GM21423 (cell line): ENCODE data around the gene P2RY2.

Experiments
- ATAC-seq: cut with Tn5 transposase; IDR thresholded peaks from one replicate; pipeline ENCODE4 v1.9.1; 2021; ENCODE audit warnings: mild to moderate bottlenecking, moderate library complexity; ENCODE audit not compliant: unreplicated experiment

P2RY2 gene

DNA sequence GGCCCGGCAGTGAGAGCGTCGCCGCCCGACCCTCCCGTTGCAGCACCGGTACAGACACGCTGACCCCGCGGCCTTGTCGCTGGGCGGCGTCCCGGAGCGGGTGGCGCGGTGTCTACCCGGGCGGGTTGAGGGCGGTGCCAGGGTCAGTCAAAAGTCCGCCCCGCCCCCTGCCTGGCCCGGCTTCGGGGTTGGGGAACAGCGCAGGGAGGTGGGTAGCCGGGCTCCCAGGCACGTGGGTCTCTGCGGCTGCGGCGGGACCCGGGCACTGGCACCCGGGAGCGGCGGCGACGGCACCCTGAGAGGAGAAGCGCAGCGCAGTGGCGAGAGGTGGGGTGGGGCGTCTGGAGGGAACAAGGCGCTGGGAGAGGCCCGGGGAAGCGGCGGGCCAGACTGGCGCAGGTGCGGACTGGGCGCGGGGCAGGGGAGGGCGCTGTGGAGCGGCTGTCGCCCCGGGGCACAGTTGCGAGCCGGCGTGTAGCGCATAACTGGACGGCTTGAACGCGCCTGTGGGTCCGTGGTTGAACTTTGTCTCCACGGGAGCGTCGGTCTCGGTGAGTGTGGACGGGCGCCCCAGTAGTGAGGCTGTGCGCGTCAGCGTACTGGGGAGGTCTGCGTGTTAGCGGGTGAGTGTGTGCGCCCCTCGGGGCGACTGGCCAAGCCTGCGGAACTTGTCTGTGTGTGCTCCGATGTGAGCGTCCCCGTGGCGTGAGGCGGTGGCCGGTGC lies at the start of gene P2RY2:
TSS of gene P2RY2 (plus strand) at position 176 of the 724 bp plus-strand sequence. CDS start 15,879 bp downstream, outside the sequence.
- no peak for ATAC-seq

DNA sequence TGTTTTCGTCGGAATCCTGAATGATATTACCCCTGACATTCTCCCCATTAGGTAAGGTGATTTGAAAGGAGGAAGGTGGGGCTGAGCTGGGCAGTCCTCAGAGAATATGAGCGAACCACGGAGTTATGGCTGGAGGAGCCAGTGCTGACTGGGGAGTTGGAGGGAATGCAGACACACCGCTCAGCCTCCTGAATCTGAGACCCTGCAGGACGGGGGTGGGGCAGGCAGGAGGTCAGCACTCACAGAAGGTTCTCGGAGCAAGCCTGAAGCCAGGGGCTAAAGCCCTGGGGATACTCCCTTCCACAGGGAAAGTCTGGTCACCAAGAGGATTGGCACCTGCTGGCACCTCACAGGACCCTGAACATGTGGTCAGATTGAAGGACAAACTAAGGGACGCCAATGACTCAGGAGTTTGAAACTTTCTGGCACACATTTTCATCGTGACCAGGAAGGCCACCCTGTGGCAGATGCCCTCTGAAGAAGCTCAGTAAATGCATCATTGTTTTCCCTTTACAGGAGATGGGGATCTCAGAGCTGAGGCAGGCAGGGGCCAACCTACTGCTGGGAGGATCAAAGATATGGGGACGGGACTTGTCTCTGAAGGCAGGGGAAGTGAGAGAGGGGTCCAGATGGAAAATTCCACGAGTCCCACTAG lies 49.0 kb upstream of the P2RY2 start:
- ATAC-seq = no peak

DNA sequence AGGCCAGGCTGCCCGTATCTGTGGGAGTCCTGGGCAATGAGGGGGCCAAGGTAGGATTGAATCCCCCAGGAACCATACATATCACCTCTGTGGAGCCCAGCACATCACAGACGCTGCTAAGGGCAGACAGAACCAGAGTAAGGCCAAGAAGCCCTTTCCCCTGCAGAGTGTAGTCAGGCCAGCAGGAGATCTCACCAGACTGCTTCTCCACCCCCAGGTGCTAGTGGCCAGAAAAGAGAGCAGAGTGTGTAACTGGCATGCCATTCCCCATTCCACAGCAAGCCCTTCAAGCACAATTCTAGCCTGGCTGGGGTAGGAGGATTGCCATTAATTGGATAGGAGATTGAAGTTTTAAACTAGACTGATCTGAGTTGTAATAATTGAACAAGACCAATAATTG lies 47.9 kb upstream of the P2RY2 start:
- ATAC-seq = no peak

DNA sequence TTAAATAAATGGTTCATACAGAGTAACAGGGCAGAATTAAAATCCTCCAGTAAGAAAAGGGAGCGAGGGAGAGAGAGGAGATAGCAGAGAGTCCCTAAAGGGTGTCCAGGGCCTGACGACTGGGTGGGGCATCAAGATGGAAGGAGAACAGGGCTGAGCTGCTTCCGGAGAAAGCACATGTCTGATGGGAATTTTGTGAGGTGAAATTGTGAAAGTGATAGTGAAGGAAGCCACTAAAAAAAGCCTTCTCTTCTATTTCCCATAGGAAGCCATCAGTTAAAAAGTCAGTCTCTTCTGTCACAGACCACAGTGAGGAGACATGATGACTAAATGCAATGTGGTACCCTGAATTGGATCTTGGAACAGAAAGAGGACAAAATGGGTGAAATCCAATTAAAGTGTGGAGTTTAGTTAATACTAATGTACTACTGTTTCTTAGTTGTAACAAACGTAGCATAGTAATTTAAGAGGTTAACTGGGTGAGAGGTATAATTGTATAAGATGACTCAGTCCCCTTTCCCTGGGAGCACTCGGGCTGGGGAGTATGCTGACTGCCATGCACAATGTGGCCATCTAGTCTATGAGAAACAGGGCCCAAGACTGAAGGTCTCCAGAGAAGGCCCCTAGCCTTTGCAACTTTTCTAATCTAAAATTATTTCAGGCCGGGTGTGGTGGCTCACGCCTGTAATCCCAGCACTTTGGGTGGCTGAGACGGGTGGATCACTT lies 46.5 kb upstream of the P2RY2 start:
- ATAC-seq = no peak

DNA sequence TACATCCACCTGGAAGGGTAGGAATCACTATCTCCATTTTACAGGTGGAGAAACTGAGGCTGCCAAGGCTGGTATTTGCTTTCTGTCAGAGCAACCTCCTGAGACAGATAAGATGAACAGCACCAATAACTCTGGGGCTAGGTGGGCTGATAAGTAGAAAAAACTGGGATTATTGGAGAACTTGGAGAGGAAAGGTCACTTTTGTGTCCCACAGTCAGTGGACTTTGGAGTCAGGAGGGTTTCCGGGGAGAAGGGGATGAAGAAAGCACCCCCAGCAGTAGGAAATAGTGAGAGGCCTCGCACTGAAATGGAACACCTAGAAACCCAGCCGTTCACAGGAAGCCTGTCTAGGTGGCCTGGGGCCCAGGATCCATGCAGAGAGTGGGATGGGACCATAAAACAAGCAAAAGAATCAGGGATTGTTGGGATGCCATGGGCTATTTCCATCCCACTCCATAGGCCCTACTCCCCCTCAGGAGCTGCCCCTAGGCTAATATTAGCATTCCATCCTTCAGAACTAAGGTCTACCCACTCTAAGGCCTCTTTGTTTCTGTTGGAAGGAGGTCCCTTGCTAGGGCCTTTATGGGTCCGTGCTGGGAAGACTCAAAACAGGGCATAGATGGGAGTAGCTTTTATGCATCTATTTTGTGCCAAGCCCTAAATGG lies 45.0 kb upstream of the P2RY2 start:
- no peak for ATAC-seq

DNA sequence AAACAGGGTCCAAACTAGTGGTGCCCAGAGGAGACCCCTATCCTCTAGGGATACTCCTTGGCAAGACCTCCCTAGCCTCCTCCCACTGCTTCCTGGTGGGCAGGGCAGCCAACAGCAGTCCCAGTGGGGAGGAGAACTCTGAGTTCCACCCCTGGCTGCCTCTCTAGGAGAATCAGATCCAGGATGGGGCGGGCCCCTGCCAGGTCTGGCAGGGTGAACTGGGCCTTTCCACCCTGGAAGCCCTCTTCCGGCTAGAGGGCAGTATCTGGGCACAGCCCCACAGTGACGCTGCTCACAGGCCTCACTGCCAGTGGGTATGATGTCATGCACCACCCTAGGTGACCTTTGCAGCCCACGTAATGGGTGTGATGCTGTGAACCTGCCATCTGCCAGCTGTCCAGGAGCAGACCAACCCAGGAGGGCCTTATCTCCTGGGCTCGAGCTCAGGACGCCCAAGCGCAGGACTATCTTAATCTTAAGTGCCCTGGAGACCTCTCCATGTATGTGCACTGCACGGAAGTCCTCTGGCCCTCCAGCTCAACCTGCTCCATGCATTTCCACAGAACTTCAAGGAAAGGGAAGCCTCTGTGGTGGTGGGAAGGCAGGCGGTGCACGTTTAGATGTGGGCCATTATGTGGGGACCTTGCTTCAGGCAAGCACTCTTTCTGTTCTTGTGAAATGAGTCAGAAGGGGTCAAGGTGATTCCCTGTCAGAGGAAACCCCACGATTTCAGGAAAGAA lies 44.2 kb upstream of the P2RY2 start:
- no peak for ATAC-seq

DNA sequence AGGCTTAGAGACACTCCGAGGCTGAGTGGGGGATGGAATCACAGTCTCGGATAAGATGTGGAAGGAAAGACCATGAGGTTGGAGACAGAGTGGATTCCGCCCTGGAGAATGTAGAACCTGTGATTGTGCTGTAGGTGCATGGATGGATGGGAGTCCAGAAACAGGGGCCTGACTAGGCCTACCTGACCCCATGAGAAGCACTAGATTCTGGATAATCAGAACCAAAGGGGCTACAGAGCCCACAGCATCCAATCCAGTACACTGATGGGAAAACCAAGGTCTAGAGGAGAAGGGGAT lies 43.6 kb upstream of the P2RY2 start:
- ATAC-seq = no peak

DNA sequence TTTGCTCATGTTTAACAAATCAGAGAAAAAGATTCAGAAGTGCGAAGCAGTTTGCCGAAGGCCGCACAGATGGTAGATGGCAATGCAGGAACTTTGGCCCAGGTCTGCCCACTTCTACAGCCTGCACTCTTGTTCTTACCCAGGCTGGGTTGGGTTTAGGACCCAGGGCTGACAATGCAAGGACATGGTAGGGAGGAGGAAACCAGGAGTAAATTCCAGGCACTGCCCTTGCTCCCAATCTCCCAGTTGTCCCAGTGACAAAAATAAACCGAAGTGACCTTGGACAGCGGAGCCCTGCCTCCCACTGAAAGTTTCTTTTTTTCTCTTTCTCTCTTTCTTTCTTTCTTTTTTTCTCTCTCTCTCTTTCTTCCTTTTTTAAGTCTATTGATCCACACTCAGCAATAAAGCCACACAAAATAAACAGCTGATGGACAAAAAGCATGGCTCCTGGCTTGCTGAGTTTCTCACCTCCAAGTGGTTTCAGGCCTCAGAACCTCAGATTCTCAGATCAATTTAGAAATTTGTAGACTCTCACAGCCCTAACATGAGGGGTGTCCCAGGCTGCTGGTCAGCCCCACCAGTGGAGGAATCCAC lies 42.4 kb upstream of the P2RY2 start:
- ATAC-seq = no peak

DNA sequence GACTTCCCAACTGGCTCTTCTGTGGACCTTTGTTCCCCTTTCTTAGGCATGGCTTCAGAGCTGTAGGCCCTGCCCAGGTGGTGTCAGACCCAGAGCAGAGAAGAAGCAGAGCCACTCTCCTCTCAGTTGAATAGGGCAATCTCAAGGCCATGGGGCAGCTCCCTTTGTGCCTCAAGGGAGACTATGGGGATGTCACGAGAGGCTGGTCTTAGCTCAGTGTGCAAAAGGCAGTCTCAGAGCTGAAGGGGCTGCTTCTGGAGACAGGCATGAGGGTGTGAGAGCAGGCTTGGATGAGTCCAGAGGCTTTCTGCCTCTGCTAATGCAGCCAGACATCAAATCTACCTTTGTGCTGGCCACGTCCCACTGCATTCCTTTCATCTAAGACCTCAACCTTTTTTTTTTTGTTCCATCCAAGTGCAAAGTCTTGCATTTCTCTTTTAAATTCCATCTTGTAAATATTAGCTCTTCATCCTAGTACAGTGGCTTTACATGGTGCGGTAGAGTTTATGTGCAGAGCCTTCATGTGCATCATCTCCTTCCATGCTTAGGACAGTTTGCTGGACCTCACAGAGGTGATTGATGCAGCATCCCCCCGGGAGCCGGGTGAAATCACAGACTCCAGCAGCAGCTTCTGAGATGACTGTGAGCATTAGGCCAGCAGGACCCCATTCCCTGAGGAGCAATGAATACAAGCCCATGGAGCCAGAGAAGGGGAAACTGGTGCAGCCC lies 41.8 kb upstream of the P2RY2 start:
- ATAC-seq = no peak

DNA sequence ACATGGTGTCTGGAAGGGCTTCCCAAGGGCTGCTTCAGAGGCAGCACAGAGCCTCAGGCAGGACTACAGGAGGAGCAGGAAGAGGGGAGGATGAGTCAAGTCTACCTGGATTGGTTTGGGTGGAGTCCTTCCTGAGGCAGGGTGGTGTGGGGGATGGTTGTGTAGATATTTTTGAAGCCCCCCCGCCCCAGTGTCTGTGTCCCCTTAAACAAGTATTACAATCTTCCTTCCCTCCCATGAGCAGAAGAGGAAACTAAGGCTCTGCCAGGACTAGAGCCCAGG lies 41.3 kb upstream of the P2RY2 start:
- no peak for ATAC-seq

DNA sequence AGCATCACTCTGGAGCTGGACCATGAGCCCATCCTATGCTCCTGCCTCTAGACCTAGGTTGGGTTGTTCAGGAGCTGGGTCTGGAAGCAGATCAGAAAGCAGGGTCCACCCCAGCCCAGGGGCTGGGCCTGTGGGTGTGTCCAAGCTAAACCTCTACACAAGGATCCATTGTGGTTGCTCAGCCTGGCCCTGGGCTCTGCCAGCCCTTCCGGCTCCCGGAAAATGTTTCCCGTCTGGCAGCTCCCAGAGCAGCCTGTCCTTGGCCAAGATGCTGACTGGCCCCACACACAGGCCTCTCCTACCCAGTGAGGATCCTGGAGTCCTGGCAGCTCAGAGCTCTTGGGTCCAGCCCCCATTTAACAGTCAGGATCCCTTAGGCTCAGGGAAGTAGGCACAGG lies 40.7 kb upstream of the P2RY2 start:
- no peak for ATAC-seq

DNA sequence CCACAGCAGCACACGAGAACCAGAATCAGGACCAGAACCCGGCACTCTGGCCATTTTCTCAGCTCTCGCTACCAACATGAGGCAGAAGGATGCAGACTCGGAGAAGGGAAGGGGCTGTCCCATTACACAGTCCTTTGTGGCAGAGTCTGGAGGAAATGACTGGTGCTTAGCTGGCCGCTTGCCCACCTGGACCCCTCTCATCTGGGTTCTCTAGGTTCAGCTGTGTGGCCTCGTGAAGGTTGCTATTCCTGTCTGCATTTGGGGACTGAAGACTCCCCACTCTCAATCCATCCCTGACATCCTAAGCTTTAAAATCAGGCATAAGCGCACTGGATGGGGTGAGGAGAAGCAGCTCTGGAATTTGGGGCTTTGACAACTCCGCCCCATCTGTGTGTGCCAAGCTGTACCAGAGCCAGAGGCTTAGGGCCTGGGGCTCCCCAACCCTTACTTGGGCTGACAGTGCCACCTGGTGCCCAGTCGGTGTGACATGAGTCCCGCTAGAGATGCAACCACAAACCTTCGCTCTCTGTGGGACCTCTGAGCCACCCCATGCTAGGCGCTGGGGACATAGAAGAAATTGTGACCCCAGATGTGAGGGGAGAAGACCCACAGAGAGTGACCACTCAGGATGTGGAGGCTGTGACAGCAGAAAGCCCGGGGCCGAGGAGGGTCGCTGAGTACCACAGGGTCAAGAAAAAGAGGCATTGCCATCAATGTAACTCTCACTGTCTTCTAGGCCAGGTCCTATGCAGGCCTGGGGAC lies 40.1 kb upstream of the P2RY2 start:
- peak; percentile 72 for ATAC-seq

DNA sequence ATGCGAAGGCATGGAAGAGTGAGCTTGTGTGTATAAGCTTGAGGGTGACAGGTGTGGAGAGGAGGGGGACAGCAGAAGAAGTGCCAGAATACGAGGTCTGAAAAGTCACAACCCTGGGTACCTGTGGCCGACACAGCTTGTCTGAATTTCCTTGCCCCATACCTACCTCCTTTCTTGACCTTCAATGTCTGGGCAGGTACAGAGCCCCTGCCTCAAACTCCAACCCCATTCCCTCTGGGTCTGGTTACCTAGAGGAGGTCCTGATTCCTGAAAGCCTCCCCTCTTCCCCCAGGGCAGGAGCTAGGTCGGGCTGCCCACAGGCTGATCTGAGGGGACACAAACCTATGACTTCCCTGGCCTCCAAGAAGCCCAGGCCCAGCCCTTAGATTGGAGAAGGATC lies 39.4 kb upstream of the P2RY2 start:
- ATAC-seq = no peak

DNA sequence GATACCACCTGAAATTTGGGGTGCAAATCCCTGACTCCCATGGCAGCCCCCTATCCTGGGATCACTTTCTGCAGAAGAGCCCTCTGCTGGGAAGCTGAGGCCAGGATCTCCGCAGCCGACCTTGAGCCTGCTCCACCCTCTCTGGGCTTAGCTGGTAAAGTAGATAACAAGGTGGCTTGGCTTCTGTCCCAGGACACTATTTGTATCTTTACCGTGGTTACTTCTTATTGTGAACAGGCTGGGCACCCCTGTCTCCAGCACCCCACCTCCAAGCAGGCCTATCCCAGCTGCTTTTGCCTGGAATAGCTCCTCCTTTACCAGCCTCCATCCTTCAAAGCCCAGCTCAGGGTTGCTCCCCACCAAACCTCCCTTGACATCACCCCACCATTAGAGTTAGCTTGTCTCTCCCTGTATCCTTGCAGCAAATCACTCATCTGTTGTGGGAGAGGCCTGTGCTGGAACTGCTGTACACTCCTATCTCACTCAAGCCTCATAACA lies 35.2 kb upstream of the P2RY2 start:
- no peak for ATAC-seq

DNA sequence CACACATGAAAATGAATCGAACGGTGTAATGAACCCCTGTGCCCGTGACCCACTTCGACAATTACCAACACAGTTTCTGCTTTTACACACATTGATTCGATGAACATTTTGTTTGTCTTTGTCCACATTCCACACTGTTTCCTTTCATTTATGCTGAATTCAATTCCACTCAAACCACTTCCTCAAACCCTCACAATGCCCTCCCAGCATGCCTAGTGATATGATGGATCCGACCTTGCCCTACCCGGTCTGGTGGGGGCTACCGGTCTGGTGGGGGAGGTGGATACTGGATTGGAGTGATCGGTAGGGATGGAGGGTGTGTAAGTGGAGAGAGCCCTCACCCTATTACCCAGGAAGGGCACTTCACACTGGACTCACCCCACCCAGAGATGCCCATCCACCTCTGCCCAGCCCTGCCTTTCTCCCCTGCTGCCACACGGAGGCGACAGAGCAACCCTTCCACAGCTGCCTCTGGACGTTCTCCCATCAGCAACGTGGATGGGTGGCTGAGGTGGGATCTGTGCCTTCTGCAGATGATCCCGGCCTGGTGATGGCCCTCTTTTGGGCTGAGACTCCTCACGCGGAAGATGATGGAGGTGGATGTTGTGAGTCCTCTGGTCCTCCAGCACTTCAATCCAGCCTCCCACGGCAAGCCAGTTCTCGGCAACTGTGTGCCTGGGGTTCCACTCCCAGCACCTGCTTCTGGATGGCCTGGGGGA lies 33.0 kb upstream of the P2RY2 start:
- ATAC-seq = no peak

DNA sequence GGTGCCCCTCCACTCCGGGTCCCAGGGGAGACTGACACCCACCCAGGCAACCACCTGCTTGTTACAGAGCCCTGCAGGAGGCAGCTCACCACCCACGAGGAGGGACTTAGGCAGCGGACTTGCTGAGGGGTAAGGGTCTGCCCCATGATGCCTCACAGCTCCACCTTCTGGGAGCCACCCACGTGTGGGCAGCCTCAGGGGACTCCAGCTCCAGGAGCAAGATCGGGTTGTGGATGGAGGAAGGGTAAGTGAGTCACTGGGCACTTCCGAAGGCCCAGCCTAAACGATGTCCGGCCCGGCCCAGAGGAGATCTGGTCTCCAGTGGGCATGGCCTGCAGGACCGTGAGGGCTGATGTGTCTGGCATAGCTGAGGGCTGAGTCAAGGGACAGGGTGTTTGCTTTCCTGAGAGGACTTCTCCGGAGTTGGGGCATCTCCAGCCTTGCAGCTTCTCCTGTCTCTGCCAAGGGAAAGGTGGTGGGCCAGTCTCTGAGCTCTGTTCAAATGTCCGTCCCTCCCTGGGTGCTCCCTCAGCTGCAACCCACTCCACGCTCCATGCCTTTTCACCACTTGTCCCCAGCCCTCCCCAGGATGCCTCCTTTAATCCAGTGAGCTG lies 32.3 kb upstream of the P2RY2 start:
- no peak for ATAC-seq

DNA sequence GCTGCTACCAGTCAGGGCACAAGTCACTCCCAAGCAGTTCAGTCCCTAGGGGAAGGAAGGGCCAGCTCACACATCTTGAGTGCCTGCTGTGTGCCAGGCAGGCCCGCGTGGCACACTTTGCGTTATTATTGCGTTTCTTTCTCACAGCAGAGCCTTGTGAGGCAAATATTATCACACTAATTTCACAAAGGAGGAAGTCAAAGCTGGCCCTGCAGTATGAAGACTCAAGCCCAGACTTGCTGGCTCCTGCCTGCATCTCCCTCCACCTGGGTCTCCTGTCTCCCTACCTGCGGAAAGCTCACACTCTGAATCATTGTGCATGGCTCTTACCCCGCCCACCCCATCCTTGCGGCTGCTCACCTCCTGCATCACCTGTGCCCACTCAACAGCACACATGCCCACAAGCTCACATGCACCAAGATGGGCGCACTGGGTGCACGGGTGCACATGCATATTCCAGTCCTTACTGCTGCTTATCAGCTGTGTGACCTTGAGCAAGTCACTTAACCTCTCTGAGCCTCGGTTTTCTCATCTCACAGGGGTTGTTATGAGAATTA lies 31.7 kb upstream of the P2RY2 start:
- no peak for ATAC-seq

DNA sequence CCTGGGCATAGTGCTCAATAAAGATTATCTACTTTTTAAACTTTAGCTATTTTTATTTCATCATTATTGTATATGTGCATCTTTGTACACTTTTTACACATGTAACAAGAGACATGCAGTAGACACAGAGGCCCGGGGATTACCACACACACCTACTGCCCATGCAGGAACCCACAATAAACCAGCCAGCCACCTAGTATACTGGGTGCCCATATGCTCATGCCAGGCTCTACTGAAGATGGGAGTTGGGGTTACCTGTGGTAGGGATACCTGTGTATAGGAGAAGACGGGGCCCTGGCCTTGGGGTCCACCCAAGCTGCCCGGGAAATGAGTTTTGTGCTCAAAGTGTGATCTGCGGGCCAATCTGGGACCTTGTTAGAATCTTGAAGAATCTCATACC lies 31.2 kb upstream of the P2RY2 start:
- ATAC-seq = no peak
